ENCODE results near the gene KANSL3.

The KANSL3 gene

DNA sequence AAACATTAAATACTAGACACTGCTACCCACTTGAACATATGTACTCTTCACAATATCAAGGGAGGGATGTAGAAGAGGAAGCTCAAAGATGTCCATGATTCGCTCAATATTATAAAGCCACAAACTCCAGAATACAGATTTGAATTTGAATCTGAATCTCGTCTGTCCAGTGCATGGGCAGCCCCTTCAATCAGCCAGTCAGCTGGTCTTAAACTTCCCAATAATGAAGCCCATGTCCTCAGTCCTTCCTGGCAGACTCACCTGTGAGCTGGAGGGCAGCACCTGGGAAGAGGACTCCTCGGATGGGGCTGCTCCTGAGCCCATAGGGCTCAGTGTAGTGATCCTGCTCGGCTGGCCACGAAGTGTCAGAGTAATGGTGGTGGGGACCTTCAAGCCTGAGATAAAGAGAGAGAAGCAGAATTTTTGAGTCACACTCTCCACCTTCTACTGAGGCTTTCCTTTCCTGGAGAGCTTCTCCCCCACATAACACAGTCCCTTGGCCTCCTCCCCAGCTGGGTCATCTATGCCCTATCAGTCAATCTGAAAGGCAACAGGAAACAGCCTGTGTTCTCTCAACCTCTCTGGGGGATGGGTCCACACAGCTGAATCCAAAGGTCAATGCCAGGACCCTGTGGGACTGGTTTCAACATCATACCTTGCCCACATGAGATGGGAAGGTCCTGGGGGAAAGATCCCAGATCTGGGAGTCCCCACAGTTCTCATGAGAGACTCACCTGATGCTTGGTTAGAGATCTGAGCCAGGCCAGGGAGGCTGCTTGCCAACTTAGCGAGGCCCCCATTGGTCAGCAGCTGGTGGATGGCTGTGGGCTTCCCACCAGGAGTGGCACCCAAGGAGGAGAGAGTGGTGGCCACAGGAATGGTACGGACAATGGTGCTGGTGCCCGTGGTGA lies 36.5 kb downstream of the KANSL3 start:
- Histone ChIP-seq H3K4me1 (ENCODE audit: insufficient read depth, poor library complexity, severe bottlenecking) (peaks cover 7% of the 10 kb centered on the region), H3K4me3 (ENCODE audit: severe bottlenecking) (no peak overlapping the region), H3K36me3 (ENCODE audit: low read depth) (peaks cover 95% of the 10 kb centered on the region), H3K27me3 (ENCODE audit: insufficient read depth, poor library complexity, severe bottlenecking) (no peaks in the 10 kb centered on the region), H3K27ac (ENCODE audit: poor library complexity, severe bottlenecking) (no peak overlapping the region), H3K9me3 (ENCODE audit: severe bottlenecking) (no peaks in the 10 kb centered on the region)
- no peak for TF ChIP-seq CTCF (IDR thresholded peaks at IDR 0.05; ENCODE audit: poor library complexity, severe bottlenecking)
- ATAC-seq (ENCODE audit: low read depth) (no peak), DNase-seq (ENCODE audit: low spot score) (no peak)

- ATAC-seq (ENCODE audit: low read depth), result peak; percentile 50; the same call in 2 of the 3 replicates
- Histone ChIP-seq H3K9me3 (ENCODE audit: severe bottlenecking) (no peaks in the 10 kb centered on the region), H3K36me3 (ENCODE audit: low read depth) (peaks cover 89% of the 10 kb centered on the region), H3K27me3 (ENCODE audit: insufficient read depth, poor library complexity, severe bottlenecking) (no peaks in the 10 kb centered on the region), H3K4me1 (ENCODE audit: insufficient read depth, poor library complexity, severe bottlenecking) (peaks cover 7% of the 10 kb centered on the region), H3K27ac (ENCODE audit: poor library complexity, severe bottlenecking) (no peak overlapping the region), H3K4me3 (ENCODE audit: severe bottlenecking) (no peak overlapping the region)
- no peak for DNase-seq (ENCODE audit: low spot score)
- no peak for TF ChIP-seq CTCF (IDR thresholded peaks at IDR 0.05; ENCODE audit: poor library complexity, severe bottlenecking)
Measured at GRCh38 chr2:96599941-96600340, 38.2 kb downstream of the KANSL3 start.

DNA sequence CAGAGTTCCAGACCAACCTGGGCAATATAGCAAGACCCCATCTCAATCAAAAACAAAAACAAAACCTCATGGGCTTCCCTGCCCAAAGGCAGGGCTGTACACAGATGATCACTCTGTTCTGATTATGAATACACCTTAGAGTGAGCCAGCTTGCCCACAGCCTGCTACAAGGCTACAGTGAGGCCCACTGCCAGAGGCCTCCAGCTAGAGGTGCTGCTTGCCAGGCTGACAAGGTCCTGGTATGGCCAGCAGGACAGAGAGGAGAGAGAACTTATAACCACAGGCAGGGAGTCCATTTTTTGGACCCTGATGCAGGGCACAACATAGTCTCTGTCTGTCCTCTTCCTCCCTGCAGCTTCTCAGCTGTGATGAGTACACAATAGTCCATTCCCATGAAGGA lies 41.5 kb downstream of the KANSL3 start:
- H3K27ac ChIP-seq (ENCODE audit: poor library complexity, severe bottlenecking), result no peak overlapping the region
- H3K4me1 ChIP-seq (ENCODE audit: insufficient read depth, poor library complexity, severe bottlenecking), result peaks cover 7% of the 10 kb centered on the region
- no peak overlapping the region for H3K4me3 ChIP-seq (ENCODE audit: severe bottlenecking)
- H3K9me3 ChIP-seq (ENCODE audit: severe bottlenecking), result no peaks in the 10 kb centered on the region
- H3K27me3 ChIP-seq (ENCODE audit: insufficient read depth, poor library complexity, severe bottlenecking), result no peaks in the 10 kb centered on the region
- peaks cover 74% of the 10 kb centered on the region for H3K36me3 ChIP-seq (ENCODE audit: low read depth)
- no peak for TF ChIP-seq CTCF (IDR thresholded peaks at IDR 0.05; ENCODE audit: poor library complexity, severe bottlenecking)
- no peak for DNase-seq (ENCODE audit: low spot score)
- no peak for ATAC-seq (ENCODE audit: low read depth)

- Histone ChIP-seq H3K27ac (ENCODE audit: poor library complexity, severe bottlenecking) (no peak overlapping the region), H3K27me3 (ENCODE audit: insufficient read depth, poor library complexity, severe bottlenecking) (no peaks in the 10 kb centered on the region), H3K36me3 (ENCODE audit: low read depth) (peaks cover 56% of the 10 kb centered on the region), H3K9me3 (ENCODE audit: severe bottlenecking) (no peaks in the 10 kb centered on the region), H3K4me1 (ENCODE audit: insufficient read depth, poor library complexity, severe bottlenecking) (peaks cover under 1% of the 10 kb centered on the region), H3K4me3 (ENCODE audit: severe bottlenecking) (no peak overlapping the region)
- ATAC-seq (ENCODE audit: low read depth), result no peak
- DNase-seq (ENCODE audit: low spot score), result no peak
- TF ChIP-seq CTCF (IDR thresholded peaks at IDR 0.05; ENCODE audit: poor library complexity, severe bottlenecking), result no peak
Measured at GRCh38 chr2:96594691-96595152, 43.4 kb downstream of the KANSL3 start.

DNA sequence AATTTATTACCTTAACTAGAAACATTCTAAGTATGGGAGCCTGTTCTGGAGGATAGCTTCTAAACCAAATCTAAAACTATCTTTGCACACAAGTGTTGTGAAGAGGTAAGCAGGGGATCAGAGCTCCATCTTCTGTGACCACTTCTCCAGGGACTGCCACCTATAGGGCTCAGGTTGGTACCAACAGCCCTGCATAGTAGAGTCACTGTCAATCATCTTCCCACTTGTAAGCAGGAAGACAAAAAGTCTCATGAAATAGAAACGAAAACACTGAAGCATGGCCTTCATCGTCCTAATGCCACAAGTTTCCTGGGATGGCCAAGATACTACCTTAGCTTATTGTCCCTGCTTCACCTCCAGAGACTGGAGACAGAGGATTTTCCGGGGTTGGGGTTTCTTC lies 43.8 kb downstream of the KANSL3 start:
- Histone ChIP-seq H3K4me1 (ENCODE audit: insufficient read depth, poor library complexity, severe bottlenecking) (no peaks in the 10 kb centered on the region), H3K27me3 (ENCODE audit: insufficient read depth, poor library complexity, severe bottlenecking) (no peaks in the 10 kb centered on the region), H3K27ac (ENCODE audit: poor library complexity, severe bottlenecking) (no peak overlapping the region), H3K4me3 (ENCODE audit: severe bottlenecking) (no peak overlapping the region), H3K9me3 (ENCODE audit: severe bottlenecking) (no peaks in the 10 kb centered on the region), H3K36me3 (ENCODE audit: low read depth) (peaks cover 51% of the 10 kb centered on the region)
- ATAC-seq (ENCODE audit: low read depth) (no peak), DNase-seq (ENCODE audit: low spot score) (no peak)
- no peak for TF ChIP-seq CTCF (IDR thresholded peaks at IDR 0.05; ENCODE audit: poor library complexity, severe bottlenecking)
